CD4-positive, CD25-positive, alpha-beta regulatory T cell (primary cell): ENCODE data around the gene LRRTM4. TPM values are rescaled to one million over a fixed set of nuclear protein-coding genes. Genes with fewer than 3 reads are reported as not detected.

Experiments
- ATAC-seq, 2 donors: fragments of 150-1000 bp; cut with Tn5 transposase; one replicate each; pipeline ENCODE4 v1.10.0; 2021; ENCODE audit warnings: low read depth in 2 of 2, moderate number of reproducible peaks in 2 of 2, moderate library complexity in 1 of 2
- DNase-seq, 3 donors: peaks; one replicate each; pipeline versions ENCODE4 v3.0.0 to v3.0.0-alpha.2; 2012 to 2022; ENCODE audit warnings: mixed read lengths in 1 of 3
- H3K27ac ChIP-seq: one replicate; pipeline ENCODE4 v1.7.0; 2013; ENCODE audit warnings: mild to moderate bottlenecking, low read length; ENCODE audit not compliant: insufficient read depth, poor library complexity, severe bottlenecking
- H3K27me3 ChIP-seq: one replicate; pipeline ENCODE4 v1.7.0; 2013; ENCODE audit warnings: low read length; ENCODE audit not compliant: control insufficient read depth, insufficient read depth
- H3K36me3 ChIP-seq: one replicate; pipeline ENCODE4 v1.7.0; 2013; ENCODE audit warnings: mild to moderate bottlenecking, low read length, moderate library complexity; ENCODE audit not compliant: control insufficient read depth, insufficient read depth
- H3K4me1 ChIP-seq: 2 replicates; pipeline ENCODE4 v1.7.0; 2013; ENCODE audit warnings: mild to moderate bottlenecking, low read length; ENCODE audit not compliant: insufficient read depth, control insufficient read depth, poor library complexity, severe bottlenecking
- H3K4me3 ChIP-seq: one replicate; pipeline ENCODE4 v1.7.0; 2013; ENCODE audit warnings: low read depth, mild to moderate bottlenecking, low read length, moderate library complexity
- H3K9me3 ChIP-seq, 2 experiments: 1 replicate in 1 of 2; 2 replicates in 1 of 2; pipeline ENCODE4 v1.7.0; 2013; ENCODE audit warnings: low read length in 2 of 2, mild to moderate bottlenecking in 1 of 2, moderate library complexity in 1 of 2; ENCODE audit not compliant: control insufficient read depth in 2 of 2
- H3K27ac Mint-ChIP-seq, 3 donors: one replicate each; pipeline ENCODE4 v1.8.0; 2020 to 2022; ENCODE audit warnings: mild to moderate bottlenecking in 3 of 3, mixed read lengths in 3 of 3, moderate library complexity in 2 of 3
- H3K27me3 Mint-ChIP-seq: one replicate; pipeline ENCODE4 v1.8.0; 2022; ENCODE audit warnings: mild to moderate bottlenecking, mixed read lengths
- H3K36me3 Mint-ChIP-seq: one replicate; pipeline ENCODE4 v1.8.0; 2020; ENCODE audit warnings: mixed read lengths
- H3K4me1 Mint-ChIP-seq, 4 donors: one replicate each; pipeline ENCODE4 v1.8.0; 2020 to 2022; ENCODE audit warnings: mixed read lengths in 4 of 4, mild to moderate bottlenecking in 1 of 4
- H3K4me3 Mint-ChIP-seq, 4 donors: one replicate each; pipeline ENCODE4 v1.8.0; 2020 to 2022; ENCODE audit warnings: mild to moderate bottlenecking in 4 of 4, mixed read lengths in 4 of 4, moderate library complexity in 3 of 4
- H3K9me3 Mint-ChIP-seq, 7 donors: one replicate each; pipeline ENCODE4 v1.8.0; 2020 to 2022; ENCODE audit warnings: mixed read lengths in 7 of 7, mild to moderate bottlenecking in 3 of 7, moderate library complexity in 2 of 7
- polyA plus RNA-seq, 4 donors: library from polyadenylated mRNA; unstranded; fragments of 300-500 nt; fragmentation: Illumina TruSeq; gene quantifications; one replicate each; pipeline ENCODE4 v1.2.3, GENCODE V29; 2021
- total RNA-seq: library from RNA; stranded (reverse); gene quantifications from one replicate; pipeline ENCODE4 v1.2.3, GENCODE V29; 2022

The LRRTM4 gene
- total and polyA plus RNA-seq, 5 donors from 2014 or later = not detected

DNA sequence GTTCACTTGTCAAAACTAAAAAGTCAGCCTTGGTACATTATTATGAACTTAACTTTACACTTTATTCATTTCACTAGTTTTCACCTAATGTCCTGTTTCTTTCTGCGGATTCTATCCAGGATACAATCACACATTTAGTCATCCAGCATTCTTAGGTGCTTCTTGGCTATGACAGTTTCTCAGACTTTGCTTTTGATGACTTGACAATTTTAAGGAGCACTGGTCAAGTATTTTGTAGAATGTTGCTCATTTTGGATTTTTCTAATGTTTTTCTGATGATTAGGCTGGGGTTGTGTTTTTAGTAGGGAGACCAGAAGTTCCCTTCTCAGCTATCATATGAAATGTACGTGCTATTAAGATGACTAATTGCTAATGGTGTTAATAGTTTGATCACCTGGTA lies 601.2 kb downstream of the LRRTM4 start:
- Histone ChIP-seq H3K4me1 (no peaks in the 10 kb centered on the region), H3K4me3 (no peak overlapping the region), H3K36me3 (no peaks in the 10 kb centered on the region), H3K27me3 (no peaks in the 10 kb centered on the region), H3K27ac (no peak overlapping the region), H3K9me3 (peaks cover 0 to 4% of the 10 kb centered on the region in 2 experiments)
- Mint-ChIP-seq H3K4me1 (no peaks in the 10 kb centered on the region), H3K27ac (no peak overlapping the region), H3K36me3 (no peaks in the 10 kb centered on the region), H3K4me3 (no peak overlapping the region), H3K27me3 (no peaks in the 10 kb centered on the region), H3K9me3 (peaks cover 3 to 17% (median 8%) of the 10 kb centered on the region in 7 donors)
- no peak for ATAC-seq
- DNase-seq = no peak

DNA sequence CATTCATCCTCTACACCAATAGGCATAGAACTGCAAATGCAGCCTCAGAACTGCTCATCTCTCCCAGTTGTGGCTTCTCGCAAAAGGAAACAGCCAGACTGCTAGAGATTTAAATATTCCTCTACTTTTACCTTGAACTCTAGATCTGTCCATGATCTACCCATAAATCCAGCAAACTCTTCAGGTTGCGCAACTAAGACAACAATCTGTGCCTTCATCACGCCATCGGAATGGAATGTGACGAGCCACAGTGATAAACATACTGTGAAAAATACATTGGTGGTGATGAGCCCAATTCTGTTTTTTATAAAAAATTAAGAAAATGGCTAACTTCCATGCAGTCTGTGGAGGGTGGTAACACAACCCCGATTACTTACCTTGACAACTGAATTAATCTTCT lies 626.7 kb downstream of the LRRTM4 start:
- ATAC-seq = no peak
- peaks cover 0 to 10% (median 3%) of the 10 kb centered on the region in 7 donors for H3K9me3 Mint-ChIP-seq

DNA sequence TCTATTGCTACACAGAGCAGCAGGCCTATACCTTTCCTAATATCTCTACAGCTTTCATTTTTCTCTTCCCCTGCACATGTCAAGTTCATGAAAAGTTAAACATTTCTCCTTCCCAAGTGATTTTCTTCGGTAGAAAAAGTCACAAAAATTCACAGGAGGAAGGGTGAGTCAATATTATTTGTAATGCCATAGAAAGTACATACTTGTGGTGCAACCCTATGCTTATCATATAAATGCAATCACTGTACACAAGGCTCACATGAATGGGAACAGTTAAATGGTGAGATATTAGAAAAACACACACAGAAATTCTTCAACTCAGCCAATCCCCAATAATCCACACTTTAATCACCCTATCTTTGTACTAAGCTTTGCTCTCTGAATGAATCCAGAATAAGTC lies 651.6 kb downstream of the LRRTM4 start:
- H3K9me3 Mint-ChIP-seq = peaks cover 2 to 23% (median 5%) of the 10 kb centered on the region in 7 donors
- Histone ChIP-seq H3K27me3 (no peaks in the 10 kb centered on the region), H3K4me1 (no peaks in the 10 kb centered on the region)

More for the DNA sequence above, 626.7 kb downstream of the LRRTM4 start:
- no peak overlapping the region for H3K27ac Mint-ChIP-seq
- H3K4me3 Mint-ChIP-seq = no peak overlapping the region
- no peaks in the 10 kb centered on the region for H3K4me1 ChIP-seq
- peaks cover 0 to 2% of the 10 kb centered on the region in 2 experiments for H3K9me3 ChIP-seq
- no peaks in the 10 kb centered on the region for H3K27me3 Mint-ChIP-seq
- no peak for DNase-seq
- H3K36me3 Mint-ChIP-seq = no peaks in the 10 kb centered on the region
- no peak overlapping the region for H3K4me3 ChIP-seq
- H3K4me1 Mint-ChIP-seq = no peaks in the 10 kb centered on the region
- H3K27ac ChIP-seq = no peak overlapping the region
- H3K27me3 ChIP-seq = no peaks in the 10 kb centered on the region
- H3K36me3 ChIP-seq = no peaks in the 10 kb centered on the region

DNA sequence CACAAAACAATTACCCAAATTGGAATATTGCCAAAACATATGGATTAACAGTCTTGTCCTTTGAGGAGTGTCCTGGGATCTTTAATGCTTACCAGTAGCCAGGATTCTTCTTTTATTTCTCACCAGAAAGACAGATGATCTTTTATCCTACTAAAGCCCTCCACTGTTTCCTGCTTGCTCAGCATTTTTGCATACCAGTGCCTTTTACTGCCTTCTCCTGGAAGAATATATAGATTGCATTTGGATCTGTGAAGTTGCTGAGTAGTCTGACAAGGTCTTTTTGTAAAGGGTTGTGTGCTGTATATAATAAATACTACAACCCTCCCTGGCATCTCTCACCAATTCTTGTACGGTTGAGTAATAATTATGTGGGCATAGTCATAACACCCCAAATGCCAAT lies 652.2 kb downstream of the LRRTM4 start:
- Histone ChIP-seq H3K4me1 (no peaks in the 10 kb centered on the region), H3K4me3 (no peak overlapping the region), H3K27ac (no peak overlapping the region), H3K36me3 (no peaks in the 10 kb centered on the region), H3K9me3 (peaks cover 0 to 4% of the 10 kb centered on the region in 2 experiments), H3K27me3 (no peaks in the 10 kb centered on the region)
- H3K27me3 Mint-ChIP-seq = no peaks in the 10 kb centered on the region
- no peaks in the 10 kb centered on the region for H3K36me3 Mint-ChIP-seq
- no peaks in the 10 kb centered on the region for H3K4me1 Mint-ChIP-seq
- H3K9me3 Mint-ChIP-seq = peaks cover 1 to 20% (median 4%) of the 10 kb centered on the region in 7 donors
- DNase-seq (no peak), ATAC-seq (no peak)
- H3K27ac Mint-ChIP-seq = no peak overlapping the region
- no peak overlapping the region for H3K4me3 Mint-ChIP-seq

More for the DNA sequence above, 651.6 kb downstream of the LRRTM4 start:
- DNase-seq (no peak), ATAC-seq (no peak)
- no peak overlapping the region for H3K4me3 ChIP-seq
- H3K27me3 Mint-ChIP-seq = no peaks in the 10 kb centered on the region
- no peaks in the 10 kb centered on the region for H3K36me3 Mint-ChIP-seq
- peaks cover 0 to 4% of the 10 kb centered on the region in 2 experiments for H3K9me3 ChIP-seq
- no peaks in the 10 kb centered on the region for H3K36me3 ChIP-seq
- H3K4me1 Mint-ChIP-seq = no peaks in the 10 kb centered on the region
- H3K27ac ChIP-seq = no peak overlapping the region
- H3K27ac Mint-ChIP-seq = no peak overlapping the region
- no peak overlapping the region for H3K4me3 Mint-ChIP-seq

DNA sequence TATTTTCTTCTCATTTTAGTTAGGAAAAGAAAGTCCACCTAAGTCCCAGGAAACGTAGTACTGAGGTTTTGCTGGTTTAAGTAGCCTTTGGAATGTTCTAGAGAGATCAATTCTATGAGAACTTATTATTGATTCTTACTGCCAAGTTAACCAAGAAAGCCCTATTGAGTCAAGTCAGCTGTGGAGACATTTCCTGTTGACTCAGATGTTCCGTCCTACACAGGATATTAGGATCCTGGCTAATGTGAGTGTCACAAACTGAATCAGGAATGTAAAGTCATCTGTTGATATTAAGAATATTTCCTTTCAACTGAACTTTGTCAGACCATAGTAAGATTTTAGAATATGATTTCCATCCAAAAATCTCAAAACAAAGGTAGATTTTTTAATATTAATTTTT lies 654.3 kb downstream of the LRRTM4 start:
- DNase-seq = no peak
- peaks cover 0 to 29% (median 6%) of the 10 kb centered on the region in 7 donors for H3K9me3 Mint-ChIP-seq
- no peaks in the 10 kb centered on the region for H3K27me3 Mint-ChIP-seq
- no peaks in the 10 kb centered on the region for H3K9me3 ChIP-seq
- H3K4me1 Mint-ChIP-seq = no peaks in the 10 kb centered on the region
- H3K4me3 Mint-ChIP-seq = no peak overlapping the region
- H3K27ac ChIP-seq = no peak overlapping the region
- H3K36me3 ChIP-seq = no peaks in the 10 kb centered on the region
- no peak overlapping the region for H3K27ac Mint-ChIP-seq
- H3K4me1 ChIP-seq = no peaks in the 10 kb centered on the region
- H3K27me3 ChIP-seq = no peaks in the 10 kb centered on the region
- H3K36me3 Mint-ChIP-seq = no peaks in the 10 kb centered on the region
- H3K4me3 ChIP-seq = no peak overlapping the region
- ATAC-seq = no peak

DNA sequence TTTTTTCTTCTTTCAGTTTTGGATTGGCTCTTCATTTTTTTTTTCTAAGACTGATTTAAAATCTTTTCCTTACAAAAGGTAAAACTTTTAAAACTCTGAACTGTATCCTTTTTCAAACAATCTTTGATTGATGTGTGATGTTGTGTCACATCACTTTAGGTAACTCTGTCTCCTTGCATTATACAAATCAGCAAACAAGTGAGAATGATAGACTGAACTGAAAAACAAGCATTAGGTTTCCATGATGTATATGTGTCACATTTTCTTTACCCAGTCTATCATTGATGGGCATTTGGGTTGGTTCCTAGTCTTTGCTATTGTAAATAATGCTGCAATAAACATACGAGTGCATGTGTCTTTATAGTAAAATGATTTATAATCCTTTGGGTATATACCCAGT lies 655.7 kb downstream of the LRRTM4 start:
- Mint-ChIP-seq H3K9me3 (peaks cover 0 to 33% (median 6%) of the 10 kb centered on the region in 7 donors), H3K27ac (no peak overlapping the region), H3K36me3 (no peaks in the 10 kb centered on the region), H3K27me3 (no peaks in the 10 kb centered on the region), H3K4me3 (no peak overlapping the region), H3K4me1 (no peaks in the 10 kb centered on the region)
- ATAC-seq (no peak), DNase-seq (no peak)
- no peak overlapping the region for H3K27ac ChIP-seq
- H3K36me3 ChIP-seq = no peaks in the 10 kb centered on the region
- H3K27me3 ChIP-seq = no peaks in the 10 kb centered on the region
- no peaks in the 10 kb centered on the region for H3K9me3 ChIP-seq
- no peak overlapping the region for H3K4me3 ChIP-seq
- no peaks in the 10 kb centered on the region for H3K4me1 ChIP-seq

DNA sequence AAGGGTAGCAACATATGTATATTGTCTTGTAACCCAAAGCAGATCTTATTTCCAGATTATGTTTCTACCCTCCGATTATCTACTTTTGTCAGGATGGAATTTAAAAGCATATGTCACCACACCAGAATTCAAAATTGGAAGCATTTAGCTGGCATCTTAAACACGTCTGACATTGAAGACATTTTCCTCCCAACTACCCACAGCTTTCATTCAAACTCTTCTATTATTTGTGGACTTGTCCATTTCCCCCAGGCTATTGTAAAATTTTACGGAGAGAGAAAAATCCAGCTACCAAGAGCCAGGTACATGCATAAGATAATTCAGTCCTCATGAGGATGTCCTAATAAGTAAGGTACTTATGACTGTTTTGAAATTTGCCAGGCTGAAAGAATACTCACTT lies 659.3 kb downstream of the LRRTM4 start:
- Histone ChIP-seq H3K27ac (no peak overlapping the region), H3K36me3 (no peaks in the 10 kb centered on the region), H3K4me1 (no peaks in the 10 kb centered on the region), H3K9me3 (no peaks in the 10 kb centered on the region), H3K4me3 (no peak overlapping the region), H3K27me3 (no peaks in the 10 kb centered on the region)
- DNase-seq = no peak
- H3K36me3 Mint-ChIP-seq = no peaks in the 10 kb centered on the region
- peaks cover 0 to 32% (median 4%) of the 10 kb centered on the region in 7 donors for H3K9me3 Mint-ChIP-seq
- H3K27me3 Mint-ChIP-seq = no peaks in the 10 kb centered on the region
- no peak overlapping the region for H3K27ac Mint-ChIP-seq
- H3K4me3 Mint-ChIP-seq = no peak overlapping the region
- no peak for ATAC-seq
- no peaks in the 10 kb centered on the region for H3K4me1 Mint-ChIP-seq

DNA sequence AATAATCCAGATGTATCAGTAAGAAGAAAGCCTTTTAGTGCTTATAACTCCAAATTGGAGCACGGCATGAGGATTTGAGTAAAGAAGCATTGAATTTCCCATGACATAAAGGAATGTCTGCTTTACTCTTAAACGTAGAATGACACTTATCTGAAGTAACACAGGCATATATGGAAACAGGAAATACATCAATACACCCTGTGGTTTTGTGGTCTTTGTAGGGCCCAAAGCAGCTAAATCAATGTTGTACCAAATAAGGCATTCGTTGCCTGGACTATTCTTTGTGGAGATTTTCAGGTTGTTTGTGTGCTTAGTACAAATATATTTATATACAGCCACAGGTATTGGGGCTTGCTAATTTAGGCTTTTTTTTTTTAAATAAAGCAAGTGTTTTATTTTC lies 660.5 kb downstream of the LRRTM4 start:
- ATAC-seq (no peak), DNase-seq (no peak)
- Mint-ChIP-seq H3K4me1 (no peaks in the 10 kb centered on the region), H3K9me3 (peaks cover 2 to 31% (median 4%) of the 10 kb centered on the region in 7 donors), H3K4me3 (no peak overlapping the region), H3K27ac (no peak overlapping the region), H3K36me3 (no peaks in the 10 kb centered on the region), H3K27me3 (no peaks in the 10 kb centered on the region)
- H3K36me3 ChIP-seq = no peaks in the 10 kb centered on the region
- H3K9me3 ChIP-seq = no peaks in the 10 kb centered on the region
- H3K4me1 ChIP-seq = no peaks in the 10 kb centered on the region
- no peak overlapping the region for H3K27ac ChIP-seq
- no peaks in the 10 kb centered on the region for H3K27me3 ChIP-seq
- H3K4me3 ChIP-seq = no peak overlapping the region
